ENCODE results near the gene PRX. TPM values are rescaled to one million over a fixed set of nuclear protein-coding genes. Genes with fewer than 3 reads are reported as not detected.

Gene PRX
- total and polyA plus RNA-seq, 9 of the 15 experiments (the other 6 are each of a cell fraction or from before 2014, with no cell fraction given): 0.65 to 3.5 (median 1.7) TPM; not detected in 2

- peak; percentile 85 to 97; a peak in 3 of 4 replicates for TF ChIP-seq MAZ (CRISPR knock-in tag; conservative IDR thresholded peaks at IDR 0.05 in 1 of 2, IDR thresholded peaks at IDR 0.05 in 1 of 2)
- TF ChIP-seq POLR2H (tag; IDR thresholded peaks at IDR 0.05; ENCODE audit: low read depth): peak; percentile 71
- TF ChIP-seq ZBTB7A (IDR thresholded peaks at IDR 0.05; ENCODE audit: borderline replicate concordance, control insufficient read depth, low read depth, low read length): 0 out of 2 replicates have a peak, but pooled peaks have one; percentile 9
- TF ChIP-seq SAP30 (IDR thresholded peaks at IDR 0.05; ENCODE audit: borderline replicate concordance, insufficient read depth, low read depth, low read length, poor library complexity, severe bottlenecking): peak; percentile 56
- peak in 1 of 2 experiments; percentile 98; a peak in 2 of 4 replicates for TF ChIP-seq ZNF639 (CRISPR knock-in tag; conservative IDR thresholded peaks at IDR 0.05 in 1 of 2, IDR thresholded peaks at IDR 0.05 in 1 of 2)
- TF ChIP-seq STAT6 (CRISPR knock-in tag; IDR thresholded peaks at IDR 0.05): no peak
- TF ChIP-seq ZKSCAN1 (IDR thresholded peaks at IDR 0.05; ENCODE audit: low read depth, low read length): 0 out of 2 replicates have a peak, but pooled peaks have one; percentile 16
- TF ChIP-seq GTF2B (IDR thresholded peaks at IDR 0.05; ENCODE audit: extremely low read depth, insufficient read length): no peak
- TF ChIP-seq, protein P1, sequence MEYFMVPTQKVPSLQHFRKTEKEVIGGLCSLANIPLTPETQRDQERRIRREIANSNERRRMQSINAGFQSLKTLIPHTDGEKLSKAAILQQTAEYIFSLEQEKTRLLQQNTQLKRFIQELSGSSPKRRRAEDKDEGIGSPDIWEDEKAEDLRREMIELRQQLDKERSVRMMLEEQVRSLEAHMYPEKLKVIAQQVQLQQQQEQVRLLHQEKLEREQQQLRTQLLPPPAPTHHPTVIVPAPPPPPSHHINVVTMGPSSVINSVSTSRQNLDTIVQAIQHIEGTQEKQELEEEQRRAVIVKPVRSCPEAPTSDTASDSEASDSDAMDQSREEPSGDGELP (CRISPR knock-in tag; IDR thresholded peaks at IDR 0.05; ENCODE audit: borderline replicate concordance): peak; percentile 93
- TF ChIP-seq KDM4B (IDR thresholded peaks at IDR 0.05; ENCODE audit: borderline replicate concordance in 2 of 2, low read depth in 1 of 2): peak in 1 of 2 experiments; percentile 96; a peak in 1 of 4 replicates
- no peak for TF ChIP-seq ZNF384 (IDR thresholded peaks at IDR 0.05; ENCODE audit: low read depth, low read length)
- 0 out of 2 replicates have a peak, but pooled peaks have one; percentile 37 for TF ChIP-seq SAFB (IDR thresholded peaks at IDR 0.05; ENCODE audit: borderline replicate concordance, low read depth, low read length)
- TF ChIP-seq NEUROD1 (IDR thresholded peaks at IDR 0.05; ENCODE audit: borderline replicate concordance, low read depth, low read length, partially characterized antibody): peak; percentile 74
- no peak for TF ChIP-seq SLC30A9 (CRISPR knock-in tag; IDR thresholded peaks at IDR 0.05)
- TF ChIP-seq MAFG (tag; conservative IDR thresholded peaks at IDR 0.05): no peak
- TF ChIP-seq ZNF707 (CRISPR knock-in tag; conservative IDR thresholded peaks at IDR 0.05): no peak
- TF ChIP-seq TBP (optimal IDR thresholded peaks at IDR 0.05; ENCODE audit: low read depth, low read length): peak; percentile 56
- peak; percentile 88 for TF ChIP-seq MEIS2 (IDR thresholded peaks at IDR 0.05; ENCODE audit: partially characterized antibody)
- peak; percentile 84 for TF ChIP-seq EGR1 (conservative IDR thresholded peaks at IDR 0.05)
- TF ChIP-seq ZNF830 (CRISPR knock-in tag; IDR thresholded peaks at IDR 0.05): no peak
Observed at GRCh38 chr19:40348125-40348913, 64.9 kb downstream of the PRX start, which contains the start of the genes C19orf47 and PLD3 (continued).
